Activated CD4-positive, alpha-beta memory T cell treated with anti-CD3 and anti-CD28 coated beads for 36 hours (primary cell): ENCODE measurements around the gene KCNG3. TPM values are rescaled to one million over a fixed set of nuclear protein-coding genes. Genes with fewer than 3 reads are reported as not detected.

Source experiments
- CTCF ChIA-PET: fragments of 350-600 bp; sonication (Branson Sonifier 250); formaldehyde crosslinking; loops from one replicate; lab custom pipeline; 2021; ENCODE audit warnings: antibody characterized with exemption, inconsistent platforms; lab: Charles Lee
- POLR2A ChIA-PET: fragments of 350-600 bp; sonication (Branson Sonifier 250); formaldehyde crosslinking; loops from one replicate; lab custom pipeline; 2021; ENCODE audit warnings: antibody characterized with exemption; lab: Charles Lee
- DNase-seq: peaks from one replicate; pipeline ENCODE4 v3.0.0-alpha.2; 2020
- H3K27ac Mint-ChIP-seq: one replicate; pipeline ENCODE4 v1.8.0; 2021; ENCODE audit warnings: mixed read lengths
- H3K27me3 Mint-ChIP-seq: one replicate; pipeline ENCODE4 v1.8.0; 2021; ENCODE audit warnings: mixed read lengths
- H3K36me3 Mint-ChIP-seq: one replicate; pipeline ENCODE4 v1.8.0; 2021; ENCODE audit warnings: mixed read lengths
- H3K4me1 Mint-ChIP-seq: one replicate; pipeline ENCODE4 v1.8.0; 2021; ENCODE audit warnings: low read depth, mixed read lengths
- H3K4me3 Mint-ChIP-seq: one replicate; pipeline ENCODE4 v1.8.0; 2021; ENCODE audit warnings: mild to moderate bottlenecking, mixed read lengths
- H3K9me3 Mint-ChIP-seq: one replicate; pipeline ENCODE4 v1.8.0; 2021; ENCODE audit warnings: mixed read lengths
- intact Hi-C: fragments of 100-400 bp; cut with micrococcal nuclease; formaldehyde crosslinking; loops from one replicate; pipeline ENCODE4 v1.15.1; 2023
- total RNA-seq, 2 experiments: library from RNA; stranded (reverse); gene quantifications; one replicate each; pipeline ENCODE4 v1.2.3, GENCODE V29; 2021

The KCNG3 gene
- total RNA-seq, 2 experiments from 2014 or later = not detected

GRCh38 chr2:42474765-42475454 is 18.9 kb downstream of the KCNG3 start:
- H3K4me1 Mint-ChIP-seq = no peaks in the 10 kb centered on the region
- H3K27me3 Mint-ChIP-seq = no peaks in the 10 kb centered on the region
- CTCF ChIA-PET = no interaction called here
- H3K9me3 Mint-ChIP-seq = no peaks in the 10 kb centered on the region
- H3K27ac Mint-ChIP-seq = no peak overlapping the region
- H3K4me3 Mint-ChIP-seq = no peak overlapping the region
- POLR2A ChIA-PET = no interaction called here
- DNase-seq = no peak
- intact Hi-C loops = no loop called here
- H3K36me3 Mint-ChIP-seq = no peaks in the 10 kb centered on the region

DNA sequence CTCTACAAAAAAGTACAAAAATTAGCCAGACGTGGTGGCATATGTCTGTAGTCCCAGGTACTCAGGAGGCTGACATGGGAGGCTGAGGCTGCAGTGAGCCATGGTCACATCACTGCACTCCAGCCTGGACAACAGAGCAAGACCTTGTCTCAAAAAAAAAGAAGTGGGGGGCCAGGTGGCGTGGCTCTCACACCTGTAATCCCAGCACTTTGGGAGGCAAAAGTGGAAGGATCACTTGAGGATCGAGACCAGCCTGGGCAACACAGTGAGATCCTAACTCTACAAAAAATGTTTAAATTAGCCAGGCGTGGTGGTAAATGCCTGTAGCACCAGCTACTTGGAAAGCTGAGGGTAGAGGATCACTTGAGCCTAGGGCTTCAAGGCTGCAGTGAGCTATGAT is 23.1 kb downstream of the KCNG3 start:
- no peaks in the 10 kb centered on the region for H3K9me3 Mint-ChIP-seq
- no peak overlapping the region for H3K27ac Mint-ChIP-seq
- no peak overlapping the region for H3K4me3 Mint-ChIP-seq
- H3K36me3 Mint-ChIP-seq = no peaks in the 10 kb centered on the region
- no peak for DNase-seq
- H3K27me3 Mint-ChIP-seq = no peaks in the 10 kb centered on the region
- ChIA-PET POLR2A (no interaction called here), CTCF (no interaction called here)
- intact Hi-C loops = no loop called here
- H3K4me1 Mint-ChIP-seq = no peaks in the 10 kb centered on the region

- Mint-ChIP-seq H3K9me3 (no peaks in the 10 kb centered on the region), H3K4me1 (no peaks in the 10 kb centered on the region), H3K4me3 (no peak overlapping the region), H3K27ac (no peak overlapping the region), H3K36me3 (no peaks in the 10 kb centered on the region), H3K27me3 (no peaks in the 10 kb centered on the region)
- POLR2A ChIA-PET = no interaction called here
- CTCF ChIA-PET = no interaction called here
- no peak for DNase-seq
- intact Hi-C loops = no loop called here
Measured at GRCh38 chr2:42464631-42465030, 29.2 kb downstream of the KCNG3 start.

DNA sequence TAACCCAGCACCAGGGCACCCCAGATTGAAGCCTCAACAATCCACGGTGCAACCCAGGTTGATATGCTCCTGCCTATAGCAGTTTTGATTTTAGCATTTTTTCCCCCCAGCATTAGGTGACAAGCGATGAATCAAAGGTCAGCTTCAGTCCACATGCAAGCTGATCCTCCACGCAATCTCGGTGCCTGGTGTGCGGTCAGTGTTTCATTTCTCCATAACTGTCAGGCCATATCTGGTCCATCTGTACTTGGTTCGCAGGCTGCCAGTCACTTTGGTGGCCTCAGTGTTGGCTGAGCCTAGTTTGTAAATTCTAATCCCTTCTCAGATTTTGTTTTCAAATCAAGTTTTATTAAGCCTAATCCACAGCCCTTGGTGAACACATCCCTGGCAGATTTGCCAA is 30.2 kb downstream of the KCNG3 start:
- intact Hi-C loops = no loop called here
- CTCF ChIA-PET = no interaction called here
- POLR2A ChIA-PET = no interaction called here
- Mint-ChIP-seq H3K36me3 (no peaks in the 10 kb centered on the region), H3K27ac (no peak overlapping the region), H3K4me1 (no peaks in the 10 kb centered on the region), H3K27me3 (peaks cover 2% of the 10 kb centered on the region), H3K9me3 (no peaks in the 10 kb centered on the region), H3K4me3 (no peak overlapping the region)
- DNase-seq = no peak

- no peak overlapping the region for H3K4me3 Mint-ChIP-seq
- no peak for DNase-seq
- ChIA-PET POLR2A (no interaction called here), CTCF (interaction anchor here (1.2 kb wide), 1 partner anchor 204 kb away, joined by 3 read pairs; no protein-coding TSS in a partner anchor)
- no peaks in the 10 kb centered on the region for H3K4me1 Mint-ChIP-seq
- H3K9me3 Mint-ChIP-seq = no peaks in the 10 kb centered on the region
- no peaks in the 10 kb centered on the region for H3K36me3 Mint-ChIP-seq
- H3K27ac Mint-ChIP-seq = no peak overlapping the region
- intact Hi-C loops = no loop called here
- peaks cover 4% of the 10 kb centered on the region for H3K27me3 Mint-ChIP-seq
Measured at GRCh38 chr2:42459296-42459695, 34.5 kb downstream of the KCNG3 start.

DNA sequence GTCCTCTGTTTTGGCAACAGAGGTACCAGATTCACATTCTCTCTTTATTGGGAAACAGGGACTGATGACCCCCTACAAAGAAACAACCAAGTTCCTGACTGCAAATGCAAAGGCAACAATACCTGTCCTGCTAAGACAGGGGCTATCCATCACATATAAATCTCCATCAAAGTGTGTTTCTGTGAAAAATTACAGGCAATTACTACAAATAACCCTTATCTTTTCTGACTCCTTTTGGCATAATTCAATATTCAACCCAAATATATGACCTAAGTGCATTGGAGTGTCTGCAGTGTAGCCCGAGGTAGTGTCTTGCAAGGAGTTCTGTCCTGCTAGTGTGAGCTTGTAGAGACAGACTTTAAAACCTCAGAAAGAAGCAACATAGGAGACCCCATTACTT is 35.4 kb downstream of the KCNG3 start:
- no peak overlapping the region for H3K4me3 Mint-ChIP-seq
- intact Hi-C loops = no loop called here
- H3K27me3 Mint-ChIP-seq = peaks cover 4% of the 10 kb centered on the region
- no peaks in the 10 kb centered on the region for H3K9me3 Mint-ChIP-seq
- no peaks in the 10 kb centered on the region for H3K36me3 Mint-ChIP-seq
- ChIA-PET CTCF (no interaction called here), POLR2A (no interaction called here)
- no peak for DNase-seq
- no peak overlapping the region for H3K27ac Mint-ChIP-seq
- H3K4me1 Mint-ChIP-seq = no peaks in the 10 kb centered on the region

GRCh38 chr2:42457011-42457410 is 36.8 kb downstream of the KCNG3 start:
- DNase-seq = no peak
- no peak overlapping the region for H3K27ac Mint-ChIP-seq
- ChIA-PET CTCF (no interaction called here), POLR2A (no interaction called here)
- no peaks in the 10 kb centered on the region for H3K36me3 Mint-ChIP-seq
- no peak overlapping the region for H3K4me3 Mint-ChIP-seq
- intact Hi-C loops = no loop called here
- no peaks in the 10 kb centered on the region for H3K9me3 Mint-ChIP-seq
- H3K27me3 Mint-ChIP-seq = peaks cover 9% of the 10 kb centered on the region
- no peaks in the 10 kb centered on the region for H3K4me1 Mint-ChIP-seq

- DNase-seq = no peak
- intact Hi-C loops = no loop called here
- H3K4me1 Mint-ChIP-seq = no peaks in the 10 kb centered on the region
- ChIA-PET POLR2A (no interaction called here), CTCF (no interaction called here)
- no peak overlapping the region for H3K4me3 Mint-ChIP-seq
- H3K27ac Mint-ChIP-seq = no peak overlapping the region
- H3K27me3 Mint-ChIP-seq = peaks cover 10% of the 10 kb centered on the region
- no peaks in the 10 kb centered on the region for H3K9me3 Mint-ChIP-seq
- H3K36me3 Mint-ChIP-seq = no peaks in the 10 kb centered on the region
Measured at GRCh38 chr2:42456126-42456839, 37.5 kb downstream of the KCNG3 start.

DNA sequence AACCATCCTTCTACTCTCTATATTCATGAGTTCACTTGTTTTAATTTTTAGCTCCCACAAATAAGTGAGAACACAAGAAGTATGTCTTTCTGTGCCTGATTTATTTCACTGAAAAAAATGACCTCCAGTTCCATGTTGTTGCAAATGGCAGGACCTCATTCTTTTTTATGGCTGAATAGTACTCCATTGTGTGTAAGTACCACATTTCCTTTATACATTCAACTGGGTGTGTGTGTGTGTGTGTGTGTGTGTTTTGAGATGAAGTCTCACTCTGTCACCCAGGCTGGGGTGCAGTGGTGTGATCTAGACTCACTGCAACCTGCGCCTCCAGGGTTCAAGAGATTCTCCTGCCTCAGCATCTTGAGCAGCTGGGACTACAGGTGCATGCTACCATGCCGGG is 41.2 kb downstream of the KCNG3 start:
- Mint-ChIP-seq H3K36me3 (no peaks in the 10 kb centered on the region), H3K4me3 (no peak overlapping the region), H3K27ac (no peak overlapping the region), H3K9me3 (no peaks in the 10 kb centered on the region), H3K27me3 (peaks cover 14% of the 10 kb centered on the region), H3K4me1 (no peaks in the 10 kb centered on the region)
- ChIA-PET POLR2A (no interaction called here), CTCF (no interaction called here)
- no peak for DNase-seq
- intact Hi-C loops = no loop called here

DNA sequence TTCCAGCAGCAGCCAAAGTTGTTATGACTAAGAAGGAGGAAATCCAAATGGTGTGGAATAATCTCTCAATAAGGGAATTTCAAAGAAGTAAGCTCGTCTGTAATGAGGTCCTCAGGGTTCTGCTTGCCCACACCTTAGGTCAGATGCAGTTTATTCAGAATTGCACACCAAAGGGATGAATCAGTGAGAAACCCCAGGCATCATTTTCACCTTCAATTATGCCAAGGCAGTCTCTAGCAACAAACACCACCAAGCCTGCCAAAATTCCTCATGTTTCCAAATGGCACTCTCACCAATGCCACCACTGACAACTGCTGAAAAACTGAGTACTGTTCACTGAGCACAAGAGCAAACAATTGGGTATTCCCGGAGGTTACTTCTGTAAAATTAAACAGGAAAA is 43.6 kb downstream of the KCNG3 start:
- intact Hi-C loops = no loop called here
- H3K27ac Mint-ChIP-seq = no peak overlapping the region
- H3K27me3 Mint-ChIP-seq = peaks cover 14% of the 10 kb centered on the region
- POLR2A ChIA-PET = no interaction called here
- H3K9me3 Mint-ChIP-seq = no peaks in the 10 kb centered on the region
- CTCF ChIA-PET = no interaction called here
- no peak for DNase-seq
- no peaks in the 10 kb centered on the region for H3K4me1 Mint-ChIP-seq
- no peak overlapping the region for H3K4me3 Mint-ChIP-seq
- no peaks in the 10 kb centered on the region for H3K36me3 Mint-ChIP-seq

DNA sequence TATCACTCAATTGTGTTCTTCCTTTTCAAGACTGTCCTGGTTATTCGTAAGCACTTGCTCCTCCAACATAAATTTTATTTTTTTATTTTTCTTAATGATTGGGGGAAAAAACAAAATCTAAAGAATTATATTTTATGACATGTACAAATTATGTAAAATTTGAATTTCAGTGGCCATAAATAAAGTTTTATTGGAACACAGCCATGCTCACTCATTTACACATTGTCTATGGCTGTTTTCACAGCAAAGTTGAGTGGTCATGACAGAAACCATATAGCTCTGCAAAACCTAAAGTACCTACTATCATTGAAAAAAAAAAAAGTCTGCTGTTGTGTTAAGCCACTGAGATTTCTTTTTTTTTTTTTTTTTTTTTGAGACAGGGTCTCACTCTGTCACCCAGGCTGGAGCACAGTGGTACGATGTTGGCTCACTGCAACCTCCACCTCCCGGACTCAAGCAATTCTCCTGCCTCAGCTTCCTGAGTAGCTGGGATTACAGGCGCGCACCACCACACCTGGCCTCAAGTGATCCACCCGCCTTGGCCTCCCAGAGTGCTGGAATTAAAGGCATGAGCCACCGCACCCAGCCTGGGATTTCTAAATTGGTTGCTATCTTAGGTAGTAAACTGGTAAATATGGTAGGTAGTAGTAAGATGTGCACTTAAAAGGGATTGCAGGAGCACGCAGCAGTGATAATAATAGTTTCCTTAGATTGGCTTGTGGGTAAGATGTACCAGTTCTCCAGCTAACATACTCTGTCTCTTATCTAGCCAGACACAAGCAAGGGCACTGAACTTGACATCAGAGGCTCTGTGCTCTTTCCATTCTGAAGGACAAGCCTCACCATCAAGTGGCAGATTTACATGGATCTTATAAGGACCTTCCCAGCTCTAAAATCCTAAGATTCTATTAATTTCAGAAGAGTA is 44.4 kb downstream of the KCNG3 start:
- Mint-ChIP-seq H3K27me3 (peaks cover 13% of the 10 kb centered on the region), H3K4me1 (no peaks in the 10 kb centered on the region), H3K27ac (no peak overlapping the region), H3K9me3 (no peaks in the 10 kb centered on the region), H3K4me3 (no peak overlapping the region), H3K36me3 (no peaks in the 10 kb centered on the region)
- intact Hi-C loops = no loop called here
- ChIA-PET CTCF (no interaction called here), POLR2A (no interaction called here)
- DNase-seq = no peak

- no peaks in the 10 kb centered on the region for H3K4me1 Mint-ChIP-seq
- no peak for DNase-seq
- no peaks in the 10 kb centered on the region for H3K9me3 Mint-ChIP-seq
- intact Hi-C loops = no loop called here
- peaks cover 12% of the 10 kb centered on the region for H3K27me3 Mint-ChIP-seq
- H3K27ac Mint-ChIP-seq = no peak overlapping the region
- no peak overlapping the region for H3K4me3 Mint-ChIP-seq
- ChIA-PET CTCF (no interaction called here), POLR2A (no interaction called here)
- no peaks in the 10 kb centered on the region for H3K36me3 Mint-ChIP-seq
Measured at GRCh38 chr2:42448163-42448562, 45.6 kb downstream of the KCNG3 start.
